Liver (tissue), 9 donors: Measurements from ENCODE around the gene LSMEM2. TPM values are rescaled to one million over a fixed set of nuclear protein-coding genes. Genes with fewer than 3 reads are reported as not detected.

ENCODE experiments used
- DNase-seq: peaks from one replicate; pipeline ENCODE4 v3.0.0-alpha.2; 2017; ENCODE audit warnings: low spot score
- H3K27ac ChIP-seq, 2 donors: one replicate each; pipeline ENCODE4 v1.7.0; 2013; ENCODE audit warnings: inconsistent platforms in 2 of 2, low read length in 2 of 2, control low read depth in 1 of 2, low read depth in 1 of 2, mild to moderate bottlenecking in 1 of 2
- H3K27me3 ChIP-seq, 4 donors: one replicate each; pipeline versions ENCODE4 v1.6.1 to v1.7.0; 2013; ENCODE audit warnings: low read length in 3 of 4, inconsistent platforms in 1 of 4, mild to moderate bottlenecking in 1 of 4, moderate library complexity in 1 of 4; ENCODE audit not compliant: control insufficient read depth in 4 of 4, insufficient read depth in 4 of 4
- H3K36me3 ChIP-seq, 4 donors: one replicate each; pipeline versions ENCODE4 v1.6.1 to v1.7.0; 2013; ENCODE audit warnings: low read length in 3 of 4, mild to moderate bottlenecking in 3 of 4, low read depth in 1 of 4, moderate library complexity in 1 of 4; ENCODE audit not compliant: control insufficient read depth in 4 of 4, insufficient read depth in 3 of 4
- H3K4me1 ChIP-seq, 4 donors: one replicate each; pipeline versions ENCODE4 v1.6.1 to v1.7.0; 2013; ENCODE audit warnings: low read length in 3 of 4, mild to moderate bottlenecking in 3 of 4, moderate library complexity in 1 of 4; ENCODE audit not compliant: control insufficient read depth in 4 of 4, insufficient read depth in 4 of 4
- H3K4me3 ChIP-seq, 3 donors: one replicate each; pipeline versions ENCODE4 v1.6.1 to v1.7.0; 2013; ENCODE audit warnings: low read length in 3 of 3, control low read depth in 1 of 3, low read depth in 1 of 3, mild to moderate bottlenecking in 1 of 3
- H3K9ac ChIP-seq, 2 donors: one replicate each; pipeline ENCODE4 v1.7.0; 2013; ENCODE audit warnings: low read length in 2 of 2, mild to moderate bottlenecking in 2 of 2, moderate library complexity in 2 of 2, control low read depth in 1 of 2, low read depth in 1 of 2
- H3K9me3 ChIP-seq, 4 donors: one replicate each; pipeline versions ENCODE4 v1.6.1 to v1.7.0; 2013; ENCODE audit warnings: low read length in 3 of 4; ENCODE audit not compliant: control insufficient read depth in 4 of 4
- EGR1 ChIP-seq, 2 donors: IDR thresholded peaks; 2 replicates each; pipeline ENCODE4 v1.6.1; 2016 to 2018; ENCODE audit warnings: antibody characterized with exemption in 2 of 2, low read depth in 2 of 2
- FOXA1 ChIP-seq: IDR thresholded peaks from 2 replicates; pipeline ENCODE4 v1.6.1; 2016; ENCODE audit warnings: antibody characterized with exemption
- FOXA2 ChIP-seq: IDR thresholded peaks from 2 replicates; pipeline ENCODE4 v1.6.1; 2016; ENCODE audit warnings: antibody characterized with exemption
- GABPA ChIP-seq, 2 donors: IDR thresholded peaks in 1 of 2; conservative IDR thresholded peaks in 1 of 2; 2 replicates each; pipeline ENCODE4 v1.6.1; 2016; ENCODE audit warnings: antibody characterized with exemption in 2 of 2, mild to moderate bottlenecking in 1 of 2, moderate library complexity in 1 of 2
- HNF4A ChIP-seq, 2 donors: conservative IDR thresholded peaks; 2 replicates each; pipeline ENCODE4 v1.6.1; 2016; ENCODE audit warnings: antibody characterized with exemption in 2 of 2, mild to moderate bottlenecking in 2 of 2
- JUND ChIP-seq, 2 donors: IDR thresholded peaks; 2 replicates each; pipeline ENCODE4 v1.6.1; 2016; ENCODE audit warnings: antibody characterized with exemption in 2 of 2
- NR2F2 ChIP-seq: IDR thresholded peaks from 2 replicates; pipeline ENCODE4 v1.6.1; 2016; ENCODE audit warnings: antibody characterized with exemption
- RAD21 ChIP-seq, 2 donors: IDR thresholded peaks; 2 replicates each; pipeline ENCODE4 v1.6.1; 2016; ENCODE audit warnings: antibody characterized with exemption in 2 of 2, mild to moderate bottlenecking in 2 of 2
- RXRA ChIP-seq, 2 donors: IDR thresholded peaks; 2 replicates each; pipeline ENCODE4 v1.6.1; 2017 to 2018; ENCODE audit warnings: antibody characterized with exemption in 2 of 2, mild to moderate bottlenecking in 1 of 2
- SP1 ChIP-seq: IDR thresholded peaks from 2 replicates; pipeline ENCODE4 v1.6.1; 2018; ENCODE audit warnings: antibody characterized with exemption, mild to moderate bottlenecking
- TAF1 ChIP-seq: conservative IDR thresholded peaks from 2 replicates; pipeline ENCODE4 v1.6.1; 2016; ENCODE audit warnings: antibody characterized with exemption, mild to moderate bottlenecking
- YY1 ChIP-seq: IDR thresholded peaks from 2 replicates; pipeline ENCODE4 v1.6.1; 2016; ENCODE audit warnings: antibody characterized with exemption, mild to moderate bottlenecking
- WGBS: extraction: QIAGEN DNeasy Blood & Tissue Kit; methylation state at CpG from one replicate; pipeline ENCODE4 v1.1.7; 2013; 5-methylcytosine and 5-hydroxymethylcytosine counted together
- polyA plus RNA-seq, 2 donors: library from polyadenylated mRNA; stranded (reverse) in 1 of 2; unstranded in 1 of 2; fragments of 200-250 nt in 1 of 2; fragments of >200 nt in 1 of 2; fragmentation: Nextera tagmentation in 1 of 2; extraction: Ambion mirVana in 1 of 2; gene quantifications; one replicate each; pipeline versions ENCODE4 v1.2.1 to v1.2.3, GENCODE V29; 2013 to 2015
- total RNA-seq, 2 donors: library from RNA; depleted of rRNA; stranded (reverse); fragments of >200 nt; gene quantifications; one replicate each; pipeline ENCODE4 v1.2.3, GENCODE V29; 2014
- TF ChIP-seq, protein P1 (sequence below): IDR thresholded peaks from 2 replicates; pipeline ENCODE4 v1.6.1; 2016; ENCODE audit warnings: antibody characterized with exemption
- TF ChIP-seq, protein P2 (sequence below): IDR thresholded peaks from 2 replicates; pipeline ENCODE4 v1.6.1; 2016; ENCODE audit warnings: antibody characterized with exemption
- TF ChIP-seq, protein P3 (sequence below): fragments of 150-350 bp; IDR thresholded peaks from 2 replicates; pipeline ENCODE4 v1.5.1; 2017; ENCODE audit warnings: improper control_type of control experiment, low read depth, low read length; ENCODE audit not compliant: missing input control
- TF ChIP-seq, protein P4 (sequence below): IDR thresholded peaks from 2 replicates; pipeline ENCODE4 v1.6.1; 2016; ENCODE audit warnings: antibody characterized with exemption, mild to moderate bottlenecking
- TF ChIP-seq, protein P5 (sequence below): IDR thresholded peaks from 2 replicates; pipeline ENCODE4 v1.6.1; 2016; ENCODE audit warnings: antibody characterized with exemption
- donor health status: healthy.
- donor health status: healthy.
- donor health status: healthy.
- donor health status: healthy.
- donor health status: healthy.

The LSMEM2 gene
- total and polyA plus RNA-seq, 4 donors = 0.03 to 0.08 TPM; not detected in 2

DNA sequence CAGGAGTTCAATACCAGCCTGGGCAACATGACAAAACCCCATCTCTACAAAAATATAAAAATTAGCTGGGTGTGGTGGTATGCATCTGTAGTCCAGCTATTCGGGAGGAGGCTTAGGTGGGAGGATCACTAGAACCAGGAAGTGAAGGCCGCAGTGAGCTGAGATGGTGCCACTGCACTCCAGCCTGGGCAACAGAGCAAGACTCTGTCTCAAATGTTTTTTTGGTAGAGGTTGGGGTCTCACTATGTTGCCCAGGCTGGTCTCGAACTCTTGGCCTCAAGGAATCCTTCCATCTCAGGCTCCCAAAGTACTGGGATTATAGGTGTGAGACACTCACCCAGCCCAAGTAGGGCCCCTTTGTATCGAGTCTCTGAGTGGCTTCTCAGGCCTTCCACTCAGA lies 15.2 kb downstream of the LSMEM2 start:
- no peak for TF ChIP-seq RAD21 (IDR thresholded peaks at IDR 0.05)
- TF ChIP-seq SP1 = no peak
- TF ChIP-seq, protein P1, sequence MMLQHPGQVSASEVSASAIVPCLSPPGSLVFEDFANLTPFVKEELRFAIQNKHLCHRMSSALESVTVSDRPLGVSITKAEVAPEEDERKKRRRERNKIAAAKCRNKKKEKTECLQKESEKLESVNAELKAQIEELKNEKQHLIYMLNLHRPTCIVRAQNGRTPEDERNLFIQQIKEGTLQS = no peak
- TF ChIP-seq EGR1 (IDR thresholded peaks at IDR 0.05; ENCODE audit: low read depth in 2 of 2) = no peak
- TF ChIP-seq FOXA1 = no peak
- no peak for TF ChIP-seq NR2F2
- no peak for TF ChIP-seq RXRA (IDR thresholded peaks at IDR 0.05)
- TF ChIP-seq, protein P2, sequence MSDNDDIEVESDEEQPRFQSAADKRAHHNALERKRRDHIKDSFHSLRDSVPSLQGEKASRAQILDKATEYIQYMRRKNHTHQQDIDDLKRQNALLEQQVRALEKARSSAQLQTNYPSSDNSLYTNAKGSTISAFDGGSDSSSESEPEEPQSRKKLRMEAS = no peak
- TF ChIP-seq TAF1 = no peak
- TF ChIP-seq, protein P3, sequence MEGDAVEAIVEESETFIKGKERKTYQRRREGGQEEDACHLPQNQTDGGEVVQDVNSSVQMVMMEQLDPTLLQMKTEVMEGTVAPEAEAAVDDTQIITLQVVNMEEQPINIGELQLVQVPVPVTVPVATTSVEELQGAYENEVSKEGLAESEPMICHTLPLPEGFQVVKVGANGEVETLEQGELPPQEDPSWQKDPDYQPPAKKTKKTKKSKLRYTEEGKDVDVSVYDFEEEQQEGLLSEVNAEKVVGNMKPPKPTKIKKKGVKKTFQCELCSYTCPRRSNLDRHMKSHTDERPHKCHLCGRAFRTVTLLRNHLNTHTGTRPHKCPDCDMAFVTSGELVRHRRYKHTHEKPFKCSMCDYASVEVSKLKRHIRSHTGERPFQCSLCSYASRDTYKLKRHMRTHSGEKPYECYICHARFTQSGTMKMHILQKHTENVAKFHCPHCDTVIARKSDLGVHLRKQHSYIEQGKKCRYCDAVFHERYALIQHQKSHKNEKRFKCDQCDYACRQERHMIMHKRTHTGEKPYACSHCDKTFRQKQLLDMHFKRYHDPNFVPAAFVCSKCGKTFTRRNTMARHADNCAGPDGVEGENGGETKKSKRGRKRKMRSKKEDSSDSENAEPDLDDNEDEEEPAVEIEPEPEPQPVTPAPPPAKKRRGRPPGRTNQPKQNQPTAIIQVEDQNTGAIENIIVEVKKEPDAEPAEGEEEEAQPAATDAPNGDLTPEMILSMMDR = no peak
- no peak for TF ChIP-seq HNF4A (conservative IDR thresholded peaks at IDR 0.05)
- TF ChIP-seq YY1 = no peak
- TF ChIP-seq GABPA (IDR thresholded peaks at IDR 0.05 in 1 of 2, conservative IDR thresholded peaks at IDR 0.05 in 1 of 2) = no peak
- TF ChIP-seq, protein P4, sequence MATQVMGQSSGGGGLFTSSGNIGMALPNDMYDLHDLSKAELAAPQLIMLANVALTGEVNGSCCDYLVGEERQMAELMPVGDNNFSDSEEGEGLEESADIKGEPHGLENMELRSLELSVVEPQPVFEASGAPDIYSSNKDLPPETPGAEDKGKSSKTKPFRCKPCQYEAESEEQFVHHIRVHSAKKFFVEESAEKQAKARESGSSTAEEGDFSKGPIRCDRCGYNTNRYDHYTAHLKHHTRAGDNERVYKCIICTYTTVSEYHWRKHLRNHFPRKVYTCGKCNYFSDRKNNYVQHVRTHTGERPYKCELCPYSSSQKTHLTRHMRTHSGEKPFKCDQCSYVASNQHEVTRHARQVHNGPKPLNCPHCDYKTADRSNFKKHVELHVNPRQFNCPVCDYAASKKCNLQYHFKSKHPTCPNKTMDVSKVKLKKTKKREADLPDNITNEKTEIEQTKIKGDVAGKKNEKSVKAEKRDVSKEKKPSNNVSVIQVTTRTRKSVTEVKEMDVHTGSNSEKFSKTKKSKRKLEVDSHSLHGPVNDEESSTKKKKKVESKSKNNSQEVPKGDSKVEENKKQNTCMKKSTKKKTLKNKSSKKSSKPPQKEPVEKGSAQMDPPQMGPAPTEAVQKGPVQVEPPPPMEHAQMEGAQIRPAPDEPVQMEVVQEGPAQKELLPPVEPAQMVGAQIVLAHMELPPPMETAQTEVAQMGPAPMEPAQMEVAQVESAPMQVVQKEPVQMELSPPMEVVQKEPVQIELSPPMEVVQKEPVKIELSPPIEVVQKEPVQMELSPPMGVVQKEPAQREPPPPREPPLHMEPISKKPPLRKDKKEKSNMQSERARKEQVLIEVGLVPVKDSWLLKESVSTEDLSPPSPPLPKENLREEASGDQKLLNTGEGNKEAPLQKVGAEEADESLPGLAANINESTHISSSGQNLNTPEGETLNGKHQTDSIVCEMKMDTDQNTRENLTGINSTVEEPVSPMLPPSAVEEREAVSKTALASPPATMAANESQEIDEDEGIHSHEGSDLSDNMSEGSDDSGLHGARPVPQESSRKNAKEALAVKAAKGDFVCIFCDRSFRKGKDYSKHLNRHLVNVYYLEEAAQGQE = no peak
- TF ChIP-seq JUND (IDR thresholded peaks at IDR 0.05) = no peak
- TF ChIP-seq, protein P5, sequence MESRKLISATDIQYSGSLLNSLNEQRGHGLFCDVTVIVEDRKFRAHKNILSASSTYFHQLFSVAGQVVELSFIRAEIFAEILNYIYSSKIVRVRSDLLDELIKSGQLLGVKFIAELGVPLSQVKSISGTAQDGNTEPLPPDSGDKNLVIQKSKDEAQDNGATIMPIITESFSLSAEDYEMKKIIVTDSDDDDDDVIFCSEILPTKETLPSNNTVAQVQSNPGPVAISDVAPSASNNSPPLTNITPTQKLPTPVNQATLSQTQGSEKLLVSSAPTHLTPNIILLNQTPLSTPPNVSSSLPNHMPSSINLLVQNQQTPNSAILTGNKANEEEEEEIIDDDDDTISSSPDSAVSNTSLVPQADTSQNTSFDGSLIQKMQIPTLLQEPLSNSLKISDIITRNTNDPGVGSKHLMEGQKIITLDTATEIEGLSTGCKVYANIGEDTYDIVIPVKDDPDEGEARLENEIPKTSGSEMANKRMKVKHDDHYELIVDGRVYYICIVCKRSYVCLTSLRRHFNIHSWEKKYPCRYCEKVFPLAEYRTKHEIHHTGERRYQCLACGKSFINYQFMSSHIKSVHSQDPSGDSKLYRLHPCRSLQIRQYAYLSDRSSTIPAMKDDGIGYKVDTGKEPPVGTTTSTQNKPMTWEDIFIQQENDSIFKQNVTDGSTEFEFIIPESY = no peak
- no peak for TF ChIP-seq FOXA2

More for the DNA sequence above, 15.2 kb downstream of the LSMEM2 start:
- no peak overlapping the region for H3K4me3 ChIP-seq
- no peak for DNase-seq
- no peaks in the 10 kb centered on the region for H3K9me3 ChIP-seq
- no peaks in the 10 kb centered on the region for H3K27me3 ChIP-seq
- H3K27ac ChIP-seq = no peak overlapping the region
- 92% methylated on average over 4 of the region's 4 CpGs for WGBS
- peaks cover 2 to 13% (median 6%) of the 10 kb centered on the region in 4 donors for H3K36me3 ChIP-seq
- H3K4me1 ChIP-seq = peaks cover 10 to 39% (median 27%) of the 10 kb centered on the region in 4 donors
- no peak overlapping the region for H3K9ac ChIP-seq
